Spinal cord (tissue), 10 donors: Measurements from ENCODE around the gene SPINT3. TPM values are rescaled to one million over a fixed set of nuclear protein-coding genes. Genes with fewer than 3 reads are reported as not detected.
A peak's percentile ranks its signal among the peaks of the same experiment; 100 is the strongest.

ENCODE experiments used
- DNase-seq, 6 donors: peaks; one replicate each; pipeline versions ENCODE4 v3.0.0 to v3.0.0-alpha.2; 2013 to 2015; ENCODE audit warnings: low spot score in 6 of 6, low read depth in 4 of 6
- H3K27ac ChIP-seq: one replicate; pipeline ENCODE4 v1.5.1; 2013; ENCODE audit warnings: low read depth, low read length, control low read depth
- H3K27me3 ChIP-seq: one replicate; pipeline ENCODE4 v1.6.1; 2013; ENCODE audit warnings: low read length; ENCODE audit not compliant: control insufficient read depth, insufficient read depth
- H3K36me3 ChIP-seq: one replicate; pipeline ENCODE4 v1.6.1; 2013; ENCODE audit warnings: low read length; ENCODE audit not compliant: control insufficient read depth, insufficient read depth
- H3K4me1 ChIP-seq: one replicate; pipeline ENCODE4 v1.6.1; 2013; ENCODE audit warnings: low read length; ENCODE audit not compliant: control insufficient read depth, insufficient read depth
- H3K4me3 ChIP-seq: one replicate; pipeline ENCODE4 v1.5.1; 2013; ENCODE audit warnings: low read depth, low read length, control low read depth
- H3K9me3 ChIP-seq: one replicate; pipeline ENCODE4 v1.6.1; 2013; ENCODE audit warnings: low read length; ENCODE audit not compliant: control insufficient read depth, insufficient read depth
- WGBS: methylation state at CpG from one replicate; pipeline ENCODE4 v1.1.5; 2013; ENCODE audit warnings: missing lambda C conversion rate; ENCODE audit not compliant: insufficient coverage; 5-methylcytosine and 5-hydroxymethylcytosine counted together
- long read RNA-seq, 4 donors: transcript quantifications; one replicate each; lab custom pipeline, GENCODE V29; 2026
- polyA plus RNA-seq, 2 donors: library from polyadenylated mRNA; unstranded; fragments of 120-200 nt; gene quantifications; one replicate each; pipeline ENCODE4 v1.2.1, GENCODE V29; 2013; ENCODE audit not compliant: insufficient read length in 2 of 2
- total RNA-seq, 2 donors: library from RNA; depleted of rRNA in 1 of 2; stranded (reverse); fragments of 120-200 nt in 1 of 2; fragments of >200 nt in 1 of 2; gene quantifications; one replicate each; pipeline versions ENCODE4 v1.2.3 to v1.2.4, GENCODE V29; 2013 to 2014
- donor health status: healthy.

Gene SPINT3, protein sequence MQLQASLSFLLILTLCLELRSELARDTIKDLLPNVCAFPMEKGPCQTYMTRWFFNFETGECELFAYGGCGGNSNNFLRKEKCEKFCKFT
- not detected for total RNA-seq
- not detected for polyA plus RNA-seq
- long read RNA-seq, donor 1 = 0 reads
- long read RNA-seq, donor 2 = 0 reads
- long read RNA-seq, donor 3 = 0 reads
- long read RNA-seq, donor 4 = 0 reads

DNA sequence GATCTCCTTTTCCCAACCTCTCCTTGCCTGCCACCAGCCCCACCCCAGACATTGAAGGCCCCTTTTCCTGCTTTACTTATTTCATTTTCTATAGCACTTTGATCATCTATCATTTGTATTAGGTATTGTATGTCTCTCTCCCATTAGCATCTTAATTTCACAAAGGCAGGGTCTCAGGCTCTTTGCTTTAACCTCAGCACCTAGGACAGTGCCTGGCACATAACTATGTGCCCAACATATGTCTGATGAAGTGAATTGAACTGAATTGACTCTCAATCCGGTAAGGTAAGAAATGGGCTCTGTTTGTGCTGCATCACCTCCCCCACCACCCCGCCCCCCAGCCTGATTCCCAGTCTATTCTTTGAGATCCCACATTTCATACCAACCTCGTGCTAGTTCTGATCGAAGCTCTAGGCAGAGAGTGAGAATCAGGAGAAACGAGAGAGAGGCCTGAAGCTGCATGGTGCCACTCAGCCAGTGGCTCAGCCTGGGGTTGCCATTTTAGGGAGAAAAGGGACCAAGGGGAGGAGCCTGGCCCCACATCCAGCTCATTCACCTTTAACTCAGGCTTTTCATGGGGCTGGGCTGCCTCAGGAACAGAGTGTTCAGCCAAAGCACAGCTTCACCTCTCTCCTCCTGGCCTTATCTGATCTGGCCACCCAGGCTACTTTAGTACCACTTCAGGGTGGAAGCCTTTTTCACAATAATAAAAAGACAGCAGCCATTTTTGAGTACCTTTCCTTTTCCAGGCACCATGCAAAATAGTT lies at the start of gene SPINT3:
SPINT3 (minus strand) TSS at position 476 of the 767 bp plus-strand sequence; CDS start at position 462, 14 bp downstream.
- Histone ChIP-seq H3K9me3 (no peaks in the 10 kb centered on the region), H3K4me1 (no peaks in the 10 kb centered on the region), H3K36me3 (no peaks in the 10 kb centered on the region), H3K27ac (no peak within 1 kb of the TSS), H3K4me3 (no peak within 1 kb of the TSS), H3K27me3 (no peaks in the 10 kb centered on the region)
- WGBS = 70% methylated on average over 2 of the region's 5 CpGs
- DNase-seq = no peak

DNA sequence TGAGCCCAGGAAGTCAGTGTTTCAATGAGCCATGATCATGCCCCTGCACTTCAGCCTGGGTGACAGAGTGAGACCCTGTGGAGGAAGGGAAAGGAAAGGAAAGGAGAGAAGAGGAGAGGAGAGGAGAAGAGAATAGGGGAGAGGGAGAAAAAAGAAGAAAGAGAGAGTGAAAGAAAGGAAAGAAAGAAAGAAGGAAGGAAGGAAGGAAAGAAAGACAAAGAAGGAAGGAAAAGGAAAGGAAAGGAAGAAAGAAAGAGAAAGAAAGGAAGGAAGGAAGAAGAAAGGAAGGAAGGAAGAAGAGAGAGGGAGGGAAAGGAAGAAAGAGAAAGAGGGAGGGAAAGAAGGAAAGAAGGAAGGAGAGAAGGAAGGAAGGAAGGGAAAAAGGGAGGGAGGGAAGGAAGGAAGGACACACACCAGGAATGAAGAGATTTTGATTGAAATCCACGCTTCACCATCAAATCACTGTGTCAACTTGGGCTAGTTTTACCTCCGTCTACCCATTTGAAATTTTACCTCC lies 49.4 kb upstream of the SPINT3 start:
- no peak overlapping the region for H3K27ac ChIP-seq
- H3K36me3 ChIP-seq = no peaks in the 10 kb centered on the region
- WGBS = no CpG with 5 or more reads among the region's 2 CpGs
- H3K4me3 ChIP-seq = no peak overlapping the region
- no peak for DNase-seq
- no peaks in the 10 kb centered on the region for H3K4me1 ChIP-seq
- H3K9me3 ChIP-seq = no peaks in the 10 kb centered on the region
- H3K27me3 ChIP-seq = no peaks in the 10 kb centered on the region

DNA sequence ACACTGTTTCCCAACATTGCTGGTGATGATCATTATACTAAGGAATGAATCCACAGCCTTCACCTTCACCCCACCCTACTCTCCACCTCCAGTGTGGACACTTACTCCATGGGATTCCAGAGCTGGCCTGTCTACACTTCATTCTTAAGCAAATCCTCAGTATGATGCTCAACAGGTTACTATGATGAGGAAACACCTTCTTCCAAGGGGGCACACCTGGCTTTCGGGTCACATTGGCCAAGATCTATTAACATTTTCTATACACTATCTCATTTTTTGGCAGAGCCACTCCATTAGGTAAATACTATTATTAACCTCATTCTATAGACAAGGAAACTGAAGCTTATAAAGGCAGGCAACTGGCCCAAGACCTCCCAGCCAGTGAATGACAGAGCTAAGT lies 39.8 kb upstream of the SPINT3 start:
- no peak for DNase-seq
- no peaks in the 10 kb centered on the region for H3K36me3 ChIP-seq
- H3K4me3 ChIP-seq = no peak overlapping the region
- no peaks in the 10 kb centered on the region for H3K27me3 ChIP-seq
- H3K9me3 ChIP-seq = no peaks in the 10 kb centered on the region
- H3K4me1 ChIP-seq = no peaks in the 10 kb centered on the region
- H3K27ac ChIP-seq = no peak overlapping the region
- WGBS = 83% methylated on average over 1 of the region's 1 CpG

DNA sequence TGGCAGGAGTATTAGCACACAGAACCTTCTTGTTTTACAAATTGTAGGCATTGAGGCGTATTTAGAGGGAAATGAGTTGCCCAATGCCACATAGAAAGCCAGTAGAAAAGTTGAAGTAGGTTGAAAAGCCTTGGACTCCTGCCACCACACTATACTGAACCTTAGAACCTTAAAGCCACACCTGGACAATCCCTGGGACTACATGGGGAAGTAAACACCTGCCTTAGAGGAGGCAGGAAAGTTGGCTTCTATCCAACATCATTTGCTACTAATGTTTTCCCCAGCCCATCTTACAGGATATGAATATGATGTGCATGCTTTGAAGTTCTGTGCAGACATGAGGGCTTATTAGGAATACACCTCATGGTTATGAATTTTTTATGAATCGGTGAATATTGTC lies 37.0 kb upstream of the SPINT3 start:
- H3K27me3 ChIP-seq = no peaks in the 10 kb centered on the region
- H3K27ac ChIP-seq = no peak overlapping the region
- H3K9me3 ChIP-seq = no peaks in the 10 kb centered on the region
- no peaks in the 10 kb centered on the region for H3K36me3 ChIP-seq
- no peaks in the 10 kb centered on the region for H3K4me1 ChIP-seq
- no peak overlapping the region for H3K4me3 ChIP-seq
- no peak for DNase-seq
- WGBS = 88% methylated on average over 1 of the region's 2 CpGs

DNA sequence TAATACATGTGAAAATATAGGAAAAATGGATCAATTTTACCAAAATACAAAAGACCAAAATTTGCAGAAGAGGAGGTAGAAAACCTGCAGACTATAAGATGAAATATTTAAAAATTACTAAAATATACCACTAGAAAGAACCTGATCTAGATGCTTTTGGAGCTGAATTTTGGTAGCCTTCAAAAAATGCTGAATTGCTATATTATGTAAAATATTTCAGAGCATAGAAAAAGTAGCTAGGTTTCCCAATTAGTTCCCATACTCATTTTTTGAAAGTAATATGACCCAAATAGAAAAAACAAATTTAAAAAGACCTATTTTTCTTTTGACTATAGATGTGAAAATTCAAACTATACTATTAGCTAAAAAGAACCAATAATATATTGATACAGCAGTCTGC lies 35.3 kb upstream of the SPINT3 start:
- Histone ChIP-seq H3K27ac (no peak overlapping the region), H3K9me3 (no peaks in the 10 kb centered on the region), H3K4me1 (no peaks in the 10 kb centered on the region), H3K36me3 (no peaks in the 10 kb centered on the region), H3K27me3 (no peaks in the 10 kb centered on the region), H3K4me3 (no peak overlapping the region)
- DNase-seq = no peak

DNA sequence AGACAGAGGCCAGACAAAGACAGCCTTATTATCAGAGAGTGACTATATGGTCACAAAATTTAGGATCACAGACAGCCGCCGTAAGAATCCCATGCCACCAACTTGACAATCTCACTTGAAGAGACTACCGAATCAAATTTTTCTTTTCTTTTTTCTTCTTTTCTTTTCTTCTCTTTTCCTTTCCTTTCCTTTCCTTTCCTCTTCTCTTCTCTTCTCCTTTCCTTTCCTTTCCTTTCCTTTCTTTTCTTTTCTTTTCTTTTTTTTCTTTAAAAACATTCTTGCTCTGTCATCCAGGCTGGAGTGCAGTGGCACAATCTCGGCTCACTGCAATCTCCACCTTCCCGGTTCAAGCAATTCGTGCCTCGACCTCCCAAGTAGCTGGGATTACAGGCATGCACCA lies 33.0 kb upstream of the SPINT3 start:
- H3K4me1 ChIP-seq = no peaks in the 10 kb centered on the region
- 96% methylated on average over 4 of the region's 7 CpGs for WGBS
- H3K36me3 ChIP-seq = no peaks in the 10 kb centered on the region
- no peaks in the 10 kb centered on the region for H3K9me3 ChIP-seq
- no peaks in the 10 kb centered on the region for H3K27me3 ChIP-seq
- DNase-seq = no peak
- H3K4me3 ChIP-seq = no peak overlapping the region
- no peak overlapping the region for H3K27ac ChIP-seq

DNA sequence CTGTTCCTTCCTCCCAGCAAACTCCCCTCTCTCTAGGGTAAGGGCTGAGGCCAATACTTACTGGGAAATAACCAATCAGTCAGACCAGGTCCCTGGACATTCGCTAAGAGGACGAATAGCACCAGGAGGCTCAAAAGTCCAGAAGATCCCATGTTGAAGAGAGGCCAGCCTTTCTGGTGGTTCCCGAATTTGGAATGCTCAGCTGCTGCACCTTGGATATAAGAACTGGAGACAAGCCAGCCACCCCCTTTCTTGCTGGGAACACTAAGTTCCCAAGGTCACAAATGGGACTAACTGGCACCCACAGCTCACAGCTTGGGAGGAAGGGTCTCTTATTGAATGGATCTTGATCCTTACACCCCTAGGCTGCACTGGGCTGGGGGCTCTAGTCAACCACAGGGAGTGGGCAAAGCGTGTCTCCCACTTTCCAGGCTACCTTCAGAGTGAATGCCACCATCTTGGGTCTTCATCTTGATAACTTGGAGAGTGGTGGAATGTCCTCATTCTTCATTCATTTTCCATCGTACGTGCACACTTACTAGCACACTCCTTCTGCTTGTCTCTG lies 31.9 kb upstream of the SPINT3 start, which contains the start of gene EPPIN:
EPPIN (minus strand) TSS at position 196 of the 565 bp plus-strand sequence; CDS start at position 152, 44 bp downstream.
- Histone ChIP-seq H3K4me3 (no peak within 1 kb of the TSS), H3K36me3 (no peaks in the 10 kb centered on the region), H3K9me3 (no peaks in the 10 kb centered on the region), H3K4me1 (no peaks in the 10 kb centered on the region), H3K27me3 (no peaks in the 10 kb centered on the region), H3K27ac (no peak within 1 kb of the TSS)
- no peak for DNase-seq
- 85% methylated on average over 5 of the region's 6 CpGs for WGBS

DNA sequence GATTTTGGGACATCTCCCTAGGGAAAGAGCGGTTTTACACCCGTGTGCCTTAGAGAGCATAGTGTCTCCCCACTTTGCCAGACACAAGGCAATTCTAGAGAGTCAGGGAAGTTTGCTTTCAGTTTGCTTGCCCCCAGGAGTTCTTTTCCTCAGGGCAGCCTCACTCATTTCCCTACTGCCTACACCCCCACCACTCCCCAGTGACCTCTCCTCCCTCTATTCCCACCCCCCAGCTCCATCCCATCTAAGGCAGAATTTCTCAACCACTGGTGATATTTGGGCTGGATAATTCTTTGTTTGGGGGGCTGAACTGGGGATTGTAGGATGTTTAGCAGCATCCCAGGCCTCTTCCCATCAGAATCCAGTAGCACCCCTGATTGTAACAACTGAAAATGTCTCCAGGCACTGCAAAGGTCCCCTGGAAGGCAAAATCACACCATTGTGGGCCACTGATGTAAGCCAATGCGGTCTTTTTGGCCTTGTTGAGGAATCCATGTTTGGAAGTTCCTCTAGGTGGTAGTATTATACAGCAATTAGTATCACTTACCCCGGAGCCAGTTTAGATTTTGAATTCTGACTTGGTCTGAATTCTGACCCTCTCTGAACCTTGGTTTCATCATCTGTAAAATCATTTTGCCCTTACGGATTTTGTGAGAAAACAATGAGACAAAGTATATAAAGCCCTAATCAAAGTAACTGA lies 30.5 kb upstream of the SPINT3 start:
- no peaks in the 10 kb centered on the region for H3K36me3 ChIP-seq
- H3K4me1 ChIP-seq = no peaks in the 10 kb centered on the region
- no peaks in the 10 kb centered on the region for H3K27me3 ChIP-seq
- no peak overlapping the region for H3K27ac ChIP-seq
- peak in 5 of 6 donors; percentile 5 to 72 (median 13) for DNase-seq
- H3K4me3 ChIP-seq = no peak overlapping the region
- H3K9me3 ChIP-seq = no peaks in the 10 kb centered on the region
- WGBS = 92% methylated on average over 2 of the region's 5 CpGs

DNA sequence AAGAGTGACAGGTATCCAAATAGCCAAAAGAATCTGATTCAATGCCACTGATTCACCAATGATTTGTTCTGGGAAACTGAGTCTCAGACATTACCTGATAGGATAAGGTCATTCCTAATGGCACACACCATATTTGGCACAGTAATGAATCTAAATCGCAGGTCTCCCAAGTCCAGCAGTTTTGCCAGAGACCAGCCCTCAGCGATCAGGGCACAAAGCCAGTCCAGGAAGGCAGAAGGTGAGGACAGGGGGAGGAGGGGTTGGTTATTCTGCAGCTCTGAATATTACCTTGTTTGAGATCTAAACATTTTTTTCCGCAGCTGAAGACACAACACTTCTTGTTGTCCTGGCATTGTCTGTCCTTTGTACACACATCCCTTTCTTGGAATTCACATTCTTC lies 29.9 kb upstream of the SPINT3 start:
- Histone ChIP-seq H3K27me3 (no peaks in the 10 kb centered on the region), H3K4me1 (no peaks in the 10 kb centered on the region), H3K9me3 (no peaks in the 10 kb centered on the region), H3K4me3 (no peak overlapping the region), H3K36me3 (no peaks in the 10 kb centered on the region), H3K27ac (no peak overlapping the region)
- DNase-seq = no peak
- WGBS = 52% methylated on average over 2 of the region's 3 CpGs
